Measurements from ENCODE around the gene CCNL2.
"Not testable (repeated sequence)": the region's sequence is repeated elsewhere in the genome, so short reads cannot be mapped to it uniquely, and the experiment has no call there.

Gene CCNL2

GRCh38 chr1:1410238-1410637 is 11.1 kb upstream of the CCNL2 start:
- ChIA-PET CTCF (interaction anchor here (0.9 to 2.8 kb wide), 2 partner anchors 31 to 499 kb away, joined by 3 to 14 read pairs; no protein-coding TSS in a partner anchor), POLR2A (interaction anchor here (1.1 kb wide), 1 partner anchor 47 kb away, joined by 3 read pairs; no protein-coding TSS in a partner anchor)
- H3K36me3 ChIP-seq (ENCODE audit: control insufficient read depth in 2 of 2, insufficient read depth in 1 of 2, low read length in 2 of 2) = peaks cover 8 to 28% of the 10 kb centered on the region in 2 experiments; a peak in 2 of 3 replicates
- not testable (repeated sequence) for H3K9me3 ChIP-seq (ENCODE audit: control insufficient read depth, insufficient read depth, low read depth, low read length); H3K27ac ChIP-seq (ENCODE audit: extremely low read depth, low read depth, low read length); H3K4me1 ChIP-seq (ENCODE audit: control insufficient read depth, insufficient read depth, low read length); H3K4me3 ChIP-seq (ENCODE audit: low read depth, low read length)
- TF ChIP-seq ZFP69B (tag by site-specific recombination; IDR thresholded peaks at IDR 0.05) = 0 out of 2 replicates have a peak, but pooled peaks have one; percentile 19

GRCh38 chr1:1407636-1408318 is 8.6 kb upstream of the CCNL2 start:
- H3K27ac ChIP-seq (ENCODE audit: extremely low read depth, low read depth, low read length) = peak overlapping the region; percentile 87
- TF ChIP-seq ZFP37 (tag by site-specific recombination; IDR thresholded peaks at IDR 0.05) = no peak
- TF ChIP-seq CTCF (tag by site-specific recombination; IDR thresholded peaks at IDR 0.05) = peak; percentile 64; the same call in 1 of the 2 replicates
- no peak for TF ChIP-seq ZFP69B (tag by site-specific recombination; IDR thresholded peaks at IDR 0.05)
- TF ChIP-seq ZNF433 (tag by site-specific recombination; IDR thresholded peaks at IDR 0.05; ENCODE audit: low read depth) = no peak
- peak; percentile 1 for TF ChIP-seq ZBTB26 (tag by site-specific recombination; optimal IDR thresholded peaks at IDR 0.05)
- TF ChIP-seq ZNF510 (tag by site-specific recombination; IDR thresholded peaks at IDR 0.05; ENCODE audit: insufficient replicate concordance) = no peak
- peak; percentile 58 for TF ChIP-seq ZBTB17 (tag by site-specific recombination; IDR thresholded peaks at IDR 0.05)
- peak; percentile 98 for TF ChIP-seq ZNF121 (tag by site-specific recombination; IDR thresholded peaks at IDR 0.05)
- no peak; the same call in 1 of the 2 replicates for TF ChIP-seq KLF16 (tag by site-specific recombination; IDR thresholded peaks at IDR 0.05)
- TF ChIP-seq KLF9 (tag by site-specific recombination; IDR thresholded peaks at IDR 0.05; ENCODE audit: low read depth) = no peak; the same call in 1 of the 2 replicates
- TF ChIP-seq ZNF10 (tag by site-specific recombination; IDR thresholded peaks at IDR 0.05) = no peak
- no peak for TF ChIP-seq ZNF449 (tag by site-specific recombination; IDR thresholded peaks at IDR 0.05)
- peak; percentile 57; the same call in 1 of the 2 replicates for TF ChIP-seq ZNF341 (tag by site-specific recombination; IDR thresholded peaks at IDR 0.05; ENCODE audit: low read depth)
- TF ChIP-seq ZNF169 (tag by site-specific recombination; IDR thresholded peaks at IDR 0.05) = no peak
- TF ChIP-seq ZNF335 (tag by site-specific recombination; conservative IDR thresholded peaks at IDR 0.05) = 0 out of 2 replicates have a peak, but pooled peaks have one; percentile 15
- TF ChIP-seq ZNF768 (tag by site-specific recombination; IDR thresholded peaks at IDR 0.05) = no peak
- TF ChIP-seq KLF7 (tag by site-specific recombination; IDR thresholded peaks at IDR 0.05; ENCODE audit: borderline replicate concordance) = 0 out of 2 replicates have a peak, but pooled peaks have one; percentile 40
- TF ChIP-seq ZNF416 (tag by site-specific recombination; IDR thresholded peaks at IDR 0.05) = no peak
- POLR2A ChIA-PET = interaction anchor here (0.6 to 2.2 kb wide), 6 partner anchors 9 to 36 kb away, joined by 3 to 18 read pairs (median 6); partner anchors contain the start of genes AURKAIP1 and CCNL2
- CTCF ChIA-PET = interaction anchor here (0.6 to 2.8 kb wide), 6 partner anchors 15 to 35 kb away, joined by 3 to 14 read pairs (median 3); no protein-coding TSS in a partner anchor
- H3K36me3 ChIP-seq (ENCODE audit: control insufficient read depth in 2 of 2, insufficient read depth in 1 of 2, low read length in 2 of 2) = peaks cover 19 to 51% of the 10 kb centered on the region in 2 experiments; a peak in 2 of 3 replicates
- H3K4me1 ChIP-seq (ENCODE audit: control insufficient read depth, insufficient read depth, low read length) = no peaks in the 10 kb centered on the region
- H3K4me3 ChIP-seq (ENCODE audit: low read depth, low read length) = peak overlapping the region; percentile 84
- no peaks in the 10 kb centered on the region for H3K9me3 ChIP-seq (ENCODE audit: control insufficient read depth, insufficient read depth, low read depth, low read length)
